A375 (cell line): ENCODE results near the gene CHD2. TPM values are rescaled to one million over a fixed set of nuclear protein-coding genes. Genes with fewer than 3 reads are reported as not detected.

Experiments
- total RNA-seq: library from RNA; depleted of rRNA; stranded (reverse); fragments of >200 nt; shearing (Covaris generic); gene quantifications from 2 replicates; pipeline ENCODE4 v1.2.3, GENCODE V29; 2014; rRNA removed

The CHD2 gene
- total RNA-seq, result 54.1 and 66.9 TPM in 2 replicates

GRCh38 chr15:92899948-92900730 lies at the start of gene CHD2:
CHD2 (plus strand) TSS chr15:92900324; CDS start chr15:92901238, 914 bp downstream.

Other genes with a start within 250 kb of the CHD2 start
- 1.5 and 2.3 TPM in 2 replicates for gene FAM174B, start 244.5 kb upstream of the CHD2 start, total RNA-seq
- 0.72 and 1.8 TPM in 2 replicates for gene RGMA, start 188.9 kb downstream of the CHD2 start, total RNA-seq